ENCODE results near the gene SSB.

SSB gene

GRCh38 chr2:169771612-169772011, 27.1 kb upstream of the SSB start:
- no peak for TF ChIP-seq CEBPB (IDR thresholded peaks at IDR 0.05)
- TF ChIP-seq REST (IDR thresholded peaks at IDR 0.05; ENCODE audit: low read depth): no peak
- no peak for TF ChIP-seq EGR1 (IDR thresholded peaks at IDR 0.05)
- TF ChIP-seq TCF12 (IDR thresholded peaks at IDR 0.05; ENCODE audit: low read depth): no peak
- TF ChIP-seq, protein P1, sequence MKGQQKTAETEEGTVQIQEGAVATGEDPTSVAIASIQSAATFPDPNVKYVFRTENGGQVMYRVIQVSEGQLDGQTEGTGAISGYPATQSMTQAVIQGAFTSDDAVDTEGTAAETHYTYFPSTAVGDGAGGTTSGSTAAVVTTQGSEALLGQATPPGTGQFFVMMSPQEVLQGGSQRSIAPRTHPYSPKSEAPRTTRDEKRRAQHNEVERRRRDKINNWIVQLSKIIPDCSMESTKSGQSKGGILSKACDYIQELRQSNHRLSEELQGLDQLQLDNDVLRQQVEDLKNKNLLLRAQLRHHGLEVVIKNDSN (IDR thresholded peaks at IDR 0.05): no peak
- TF ChIP-seq CREB1 (IDR thresholded peaks at IDR 0.05; ENCODE audit: low read depth): no peak
- no peak for TF ChIP-seq TAF1 (IDR thresholded peaks at IDR 0.05; ENCODE audit: low read depth)
- TF ChIP-seq EP300 (IDR thresholded peaks at IDR 0.05; ENCODE audit: borderline replicate concordance): no peak
- TF ChIP-seq RAD21 (IDR thresholded peaks at IDR 0.05; ENCODE audit: low read depth): no peak
- TF ChIP-seq MAX (IDR thresholded peaks at IDR 0.05): no peak
- TF ChIP-seq FOXM1 (IDR thresholded peaks at IDR 0.05; ENCODE audit: borderline replicate concordance, low read depth): no peak
- TF ChIP-seq TEAD4 (IDR thresholded peaks at IDR 0.05): no peak
- TF ChIP-seq NFIC (IDR thresholded peaks at IDR 0.05): no peak
- no peak for TF ChIP-seq ZBTB7A (IDR thresholded peaks at IDR 0.05; ENCODE audit: low read depth)

GRCh38 chr2:169772651-169773050, 26.0 kb upstream of the SSB start:
- TF ChIP-seq TEAD4 (IDR thresholded peaks at IDR 0.05) (no peak), EP300 (IDR thresholded peaks at IDR 0.05; ENCODE audit: borderline replicate concordance) (no peak), REST (IDR thresholded peaks at IDR 0.05; ENCODE audit: low read depth) (no peak), CREB1 (IDR thresholded peaks at IDR 0.05; ENCODE audit: low read depth) (no peak), NFIC (IDR thresholded peaks at IDR 0.05) (no peak)
- TF ChIP-seq, protein P1 (IDR thresholded peaks at IDR 0.05): no peak

DNA sequence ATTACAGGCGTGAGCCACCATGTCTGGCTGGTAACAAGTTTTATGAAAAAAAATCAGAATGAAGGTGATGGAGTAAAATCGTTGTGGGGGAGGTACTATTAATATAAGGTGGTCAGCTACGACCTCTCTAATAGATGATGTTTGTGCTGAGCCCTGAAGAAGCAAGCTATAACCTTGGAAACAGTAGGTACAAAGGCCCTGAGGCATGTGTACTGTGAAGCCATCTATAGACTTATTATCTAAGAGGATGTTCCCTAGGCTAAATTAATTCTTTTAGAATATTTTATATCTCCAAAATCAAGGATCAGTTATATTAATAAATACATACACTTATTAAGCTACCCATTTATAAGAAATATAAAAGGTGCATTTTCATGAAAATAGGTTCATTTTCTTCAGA, 23.3 kb upstream of the SSB start:
- TF ChIP-seq TAF1 (IDR thresholded peaks at IDR 0.05; ENCODE audit: low read depth) (no peak), FOXM1 (IDR thresholded peaks at IDR 0.05; ENCODE audit: borderline replicate concordance, low read depth) (no peak), ZBTB7A (IDR thresholded peaks at IDR 0.05; ENCODE audit: low read depth) (no peak), EGR1 (IDR thresholded peaks at IDR 0.05) (no peak), CEBPB (IDR thresholded peaks at IDR 0.05) (no peak), EP300 (IDR thresholded peaks at IDR 0.05; ENCODE audit: borderline replicate concordance) (no peak), RAD21 (IDR thresholded peaks at IDR 0.05; ENCODE audit: low read depth) (no peak), NFIC (IDR thresholded peaks at IDR 0.05) (no peak), TEAD4 (IDR thresholded peaks at IDR 0.05) (no peak), MAX (IDR thresholded peaks at IDR 0.05) (no peak), REST (IDR thresholded peaks at IDR 0.05; ENCODE audit: low read depth) (no peak), YY1 (IDR thresholded peaks at IDR 0.05; ENCODE audit: low read depth) (no peak), CREB1 (IDR thresholded peaks at IDR 0.05; ENCODE audit: low read depth) (no peak)

DNA sequence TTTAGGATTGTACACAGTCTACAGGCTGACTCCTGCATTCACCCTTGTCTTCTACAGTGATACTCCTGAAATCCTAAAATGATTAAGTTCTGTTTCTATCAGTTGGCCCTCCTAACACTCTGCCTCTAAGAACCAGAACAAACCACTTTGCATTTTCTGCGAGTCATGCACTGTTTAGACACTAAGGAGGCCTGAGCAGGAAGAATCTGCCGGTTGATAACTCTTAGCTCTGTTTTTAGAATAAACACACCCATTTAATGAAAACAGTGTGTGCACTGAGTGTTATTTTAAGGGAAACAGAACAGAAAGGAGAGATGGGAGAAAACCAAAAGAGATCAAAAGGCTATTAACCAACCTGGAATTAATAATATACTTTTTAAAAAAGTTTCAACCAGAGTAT, 22.9 kb upstream of the SSB start:
- no peak for TF ChIP-seq ZBTB7A (IDR thresholded peaks at IDR 0.05; ENCODE audit: low read depth)
- no peak for TF ChIP-seq EGR1 (IDR thresholded peaks at IDR 0.05)
- no peak for TF ChIP-seq MAX (IDR thresholded peaks at IDR 0.05)
- TF ChIP-seq CEBPB (IDR thresholded peaks at IDR 0.05): no peak
- TF ChIP-seq RAD21 (IDR thresholded peaks at IDR 0.05; ENCODE audit: low read depth): no peak
- TF ChIP-seq TAF1 (IDR thresholded peaks at IDR 0.05; ENCODE audit: low read depth): no peak
- TF ChIP-seq, protein P1 (IDR thresholded peaks at IDR 0.05): no peak
- TF ChIP-seq TCF12 (IDR thresholded peaks at IDR 0.05; ENCODE audit: low read depth): no peak
